Thyroid gland (tissue), 4 donors: ENCODE results near the gene ZIC4.

Experiments
- CTCF ChIP-seq, 6 experiments: fragments of 200-600 bp in 3 of 6; fragments of 450-650 bp in 3 of 6; sonication (generic) in 3 of 6; IDR thresholded peaks; one replicate each; pipeline ENCODE4 v1.5.1; 2016 to 2019; ENCODE audit warnings: antibody characterized with exemption in 6 of 6, mild to moderate bottlenecking in 2 of 6, inconsistent platforms in 1 of 6, moderate library complexity in 1 of 6
- POLR2A ChIP-seq, 2 donors: fragments of 450-650 bp; IDR thresholded peaks; one replicate each; pipeline ENCODE4 v1.6.1; 2017; ENCODE audit warnings: antibody characterized with exemption in 2 of 2, mild to moderate bottlenecking in 2 of 2, moderate library complexity in 1 of 2

GRCh38 chr3:147393261-147393942 is 12.9 kb downstream of the ZIC4 start:
- TF ChIP-seq CTCF (IDR thresholded peaks at IDR 0.05) (no peak), POLR2A (IDR thresholded peaks at IDR 0.05) (no peak)
